H1 (cell line): Measurements from ENCODE around the gene INPPL1. TPM values are rescaled to one million over a fixed set of nuclear protein-coding genes. Genes with fewer than 3 reads are reported as not detected.

ENCODE experiments used
- CEBPB ChIP-seq: IDR thresholded peaks from 2 replicates; pipeline ENCODE4 v1.6.1; 2012; ENCODE audit warnings: low read depth, low read length
- CHD1 ChIP-seq: IDR thresholded peaks from 2 replicates; pipeline ENCODE4 v1.6.1; 2012; ENCODE audit warnings: low read depth, low read length, improper control_type of control experiment
- CHD2 ChIP-seq: IDR thresholded peaks from 2 replicates; pipeline ENCODE4 v1.6.1; 2012; ENCODE audit warnings: low read length, improper control_type of control experiment
- EP300 ChIP-seq, 2 experiments: IDR thresholded peaks; 1 replicate in 1 of 2; 2 replicates in 1 of 2; pipeline ENCODE4 v1.6.1; 2011 to 2012; ENCODE audit warnings: low read depth in 2 of 2, low read length in 2 of 2, mild to moderate bottlenecking in 2 of 2, borderline replicate concordance in 1 of 2, inconsistent platforms in 1 of 2, moderate library complexity in 1 of 2
- GTF2F1 ChIP-seq: IDR thresholded peaks from 2 replicates; pipeline ENCODE4 v1.6.1; 2012; ENCODE audit warnings: low read depth, low read length, improper control_type of control experiment, borderline replicate concordance
- JUND ChIP-seq: IDR thresholded peaks from 2 replicates; pipeline ENCODE4 v1.6.1; 2011; ENCODE audit warnings: mild to moderate bottlenecking, improper control_type of control experiment, low read length
- RFX5 ChIP-seq: IDR thresholded peaks from 2 replicates; pipeline ENCODE4 v1.6.1; 2011; ENCODE audit warnings: low read depth, low read length, improper control_type of control experiment, borderline replicate concordance
- SIN3A ChIP-seq, 2 experiments: IDR thresholded peaks in 1 of 2; conservative IDR thresholded peaks in 1 of 2; 2 replicates each; pipeline ENCODE4 v1.6.1; 2011 to 2012; ENCODE audit warnings: low read length in 2 of 2, improper control_type of control experiment in 1 of 2, low read depth in 1 of 2, mild to moderate bottlenecking in 1 of 2
- SRF ChIP-seq: IDR thresholded peaks from 2 replicates; pipeline ENCODE4 v1.6.1; 2011; ENCODE audit warnings: mild to moderate bottlenecking, low read depth, low read length, moderate library complexity
- TAF1 ChIP-seq: IDR thresholded peaks from 2 replicates; pipeline ENCODE4 v1.6.1; 2011; ENCODE audit warnings: mild to moderate bottlenecking, low read depth, low read length
- polyA plus RNA-seq, 7 experiments: library from polyadenylated mRNA; depleted of rRNA in 3 of 7; stranded (reverse) in 5 of 7; unstranded in 2 of 7; fragments of >200 nt in 5 of 7; fragments of 200-250 nt in 2 of 7; gene quantifications; 1 replicate in 5 of 7; 2 replicates in 1 of 7; 4 replicates in 1 of 7; pipeline versions ENCODE4 v1.2.1 to v1.2.3, GENCODE V29; 2011 to 2013; ENCODE audit warnings: missing spikeins in 2 of 7, mixed read lengths in 2 of 7
- total RNA-seq: library from RNA; stranded (reverse); fragmentation: NEBNext Ultra II Directional; extraction: Animal tissue kit (Norgen Biotek cat#: 25700); gene quantifications from 2 replicates; pipeline ENCODE4 v1.2.1, GENCODE V29; 2021
- TF ChIP-seq, protein P1 (sequence below): fragments of 300-600 bp; sonication (generic); IDR thresholded peaks from 2 replicates; pipeline ENCODE4 v1.7.1; 2012; ENCODE audit warnings: low read length, moderate library complexity, mild to moderate bottlenecking, inconsistent platforms; ENCODE audit not compliant: insufficient replicate concordance

INPPL1 gene
- total and polyA plus RNA-seq, 2 of the 8 experiments (the other 6 are each of a cell fraction or from before 2014, with no cell fraction given): 54.5 to 79.5 TPM

DNA sequence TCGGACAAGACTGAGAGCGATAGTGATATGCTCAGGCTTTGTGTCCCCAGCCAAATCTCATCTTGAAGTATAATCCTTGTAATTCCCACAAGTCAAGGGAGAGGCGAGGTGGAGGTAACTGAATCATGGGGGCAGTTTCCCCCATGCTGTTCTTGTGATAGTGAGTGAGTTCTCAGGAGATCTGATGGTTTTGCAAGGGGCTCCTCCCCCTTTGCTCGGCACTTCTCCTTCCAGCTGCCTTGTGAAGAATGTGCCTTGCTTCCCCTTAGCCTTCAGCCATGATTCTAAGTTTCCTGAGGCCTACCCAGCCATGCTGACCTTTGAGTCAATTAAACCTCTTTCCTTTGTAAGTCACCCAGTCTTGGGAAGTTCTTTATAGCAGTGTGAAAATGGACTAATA lies 15.5 kb upstream of the INPPL1 start (continued):
- TF ChIP-seq, protein P1, sequence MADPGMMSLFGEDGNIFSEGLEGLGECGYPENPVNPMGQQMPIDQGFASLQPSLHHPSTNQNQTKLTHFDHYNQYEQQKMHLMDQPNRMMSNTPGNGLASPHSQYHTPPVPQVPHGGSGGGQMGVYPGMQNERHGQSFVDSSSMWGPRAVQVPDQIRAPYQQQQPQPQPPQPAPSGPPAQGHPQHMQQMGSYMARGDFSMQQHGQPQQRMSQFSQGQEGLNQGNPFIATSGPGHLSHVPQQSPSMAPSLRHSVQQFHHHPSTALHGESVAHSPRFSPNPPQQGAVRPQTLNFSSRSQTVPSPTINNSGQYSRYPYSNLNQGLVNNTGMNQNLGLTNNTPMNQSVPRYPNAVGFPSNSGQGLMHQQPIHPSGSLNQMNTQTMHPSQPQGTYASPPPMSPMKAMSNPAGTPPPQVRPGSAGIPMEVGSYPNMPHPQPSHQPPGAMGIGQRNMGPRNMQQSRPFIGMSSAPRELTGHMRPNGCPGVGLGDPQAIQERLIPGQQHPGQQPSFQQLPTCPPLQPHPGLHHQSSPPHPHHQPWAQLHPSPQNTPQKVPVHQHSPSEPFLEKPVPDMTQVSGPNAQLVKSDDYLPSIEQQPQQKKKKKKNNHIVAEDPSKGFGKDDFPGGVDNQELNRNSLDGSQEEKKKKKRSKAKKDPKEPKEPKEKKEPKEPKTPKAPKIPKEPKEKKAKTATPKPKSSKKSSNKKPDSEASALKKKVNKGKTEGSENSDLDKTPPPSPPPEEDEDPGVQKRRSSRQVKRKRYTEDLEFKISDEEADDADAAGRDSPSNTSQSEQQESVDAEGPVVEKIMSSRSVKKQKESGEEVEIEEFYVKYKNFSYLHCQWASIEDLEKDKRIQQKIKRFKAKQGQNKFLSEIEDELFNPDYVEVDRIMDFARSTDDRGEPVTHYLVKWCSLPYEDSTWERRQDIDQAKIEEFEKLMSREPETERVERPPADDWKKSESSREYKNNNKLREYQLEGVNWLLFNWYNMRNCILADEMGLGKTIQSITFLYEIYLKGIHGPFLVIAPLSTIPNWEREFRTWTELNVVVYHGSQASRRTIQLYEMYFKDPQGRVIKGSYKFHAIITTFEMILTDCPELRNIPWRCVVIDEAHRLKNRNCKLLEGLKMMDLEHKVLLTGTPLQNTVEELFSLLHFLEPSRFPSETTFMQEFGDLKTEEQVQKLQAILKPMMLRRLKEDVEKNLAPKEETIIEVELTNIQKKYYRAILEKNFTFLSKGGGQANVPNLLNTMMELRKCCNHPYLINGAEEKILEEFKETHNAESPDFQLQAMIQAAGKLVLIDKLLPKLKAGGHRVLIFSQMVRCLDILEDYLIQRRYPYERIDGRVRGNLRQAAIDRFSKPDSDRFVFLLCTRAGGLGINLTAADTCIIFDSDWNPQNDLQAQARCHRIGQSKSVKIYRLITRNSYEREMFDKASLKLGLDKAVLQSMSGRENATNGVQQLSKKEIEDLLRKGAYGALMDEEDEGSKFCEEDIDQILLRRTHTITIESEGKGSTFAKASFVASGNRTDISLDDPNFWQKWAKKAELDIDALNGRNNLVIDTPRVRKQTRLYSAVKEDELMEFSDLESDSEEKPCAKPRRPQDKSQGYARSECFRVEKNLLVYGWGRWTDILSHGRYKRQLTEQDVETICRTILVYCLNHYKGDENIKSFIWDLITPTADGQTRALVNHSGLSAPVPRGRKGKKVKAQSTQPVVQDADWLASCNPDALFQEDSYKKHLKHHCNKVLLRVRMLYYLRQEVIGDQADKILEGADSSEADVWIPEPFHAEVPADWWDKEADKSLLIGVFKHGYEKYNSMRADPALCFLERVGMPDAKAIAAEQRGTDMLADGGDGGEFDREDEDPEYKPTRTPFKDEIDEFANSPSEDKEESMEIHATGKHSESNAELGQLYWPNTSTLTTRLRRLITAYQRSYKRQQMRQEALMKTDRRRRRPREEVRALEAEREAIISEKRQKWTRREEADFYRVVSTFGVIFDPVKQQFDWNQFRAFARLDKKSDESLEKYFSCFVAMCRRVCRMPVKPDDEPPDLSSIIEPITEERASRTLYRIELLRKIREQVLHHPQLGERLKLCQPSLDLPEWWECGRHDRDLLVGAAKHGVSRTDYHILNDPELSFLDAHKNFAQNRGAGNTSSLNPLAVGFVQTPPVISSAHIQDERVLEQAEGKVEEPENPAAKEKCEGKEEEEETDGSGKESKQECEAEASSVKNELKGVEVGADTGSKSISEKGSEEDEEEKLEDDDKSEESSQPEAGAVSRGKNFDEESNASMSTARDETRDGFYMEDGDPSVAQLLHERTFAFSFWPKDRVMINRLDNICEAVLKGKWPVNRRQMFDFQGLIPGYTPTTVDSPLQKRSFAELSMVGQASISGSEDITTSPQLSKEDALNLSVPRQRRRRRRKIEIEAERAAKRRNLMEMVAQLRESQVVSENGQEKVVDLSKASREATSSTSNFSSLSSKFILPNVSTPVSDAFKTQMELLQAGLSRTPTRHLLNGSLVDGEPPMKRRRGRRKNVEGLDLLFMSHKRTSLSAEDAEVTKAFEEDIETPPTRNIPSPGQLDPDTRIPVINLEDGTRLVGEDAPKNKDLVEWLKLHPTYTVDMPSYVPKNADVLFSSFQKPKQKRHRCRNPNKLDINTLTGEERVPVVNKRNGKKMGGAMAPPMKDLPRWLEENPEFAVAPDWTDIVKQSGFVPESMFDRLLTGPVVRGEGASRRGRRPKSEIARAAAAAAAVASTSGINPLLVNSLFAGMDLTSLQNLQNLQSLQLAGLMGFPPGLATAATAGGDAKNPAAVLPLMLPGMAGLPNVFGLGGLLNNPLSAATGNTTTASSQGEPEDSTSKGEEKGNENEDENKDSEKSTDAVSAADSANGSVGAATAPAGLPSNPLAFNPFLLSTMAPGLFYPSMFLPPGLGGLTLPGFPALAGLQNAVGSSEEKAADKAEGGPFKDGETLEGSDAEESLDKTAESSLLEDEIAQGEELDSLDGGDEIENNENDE: no peak
- no peak for TF ChIP-seq GTF2F1
- no peak for TF ChIP-seq RFX5
- no peak for TF ChIP-seq CHD2
- no peak for TF ChIP-seq SIN3A (conservative IDR thresholded peaks at IDR 0.05 in 1 of 2, IDR thresholded peaks at IDR 0.05 in 1 of 2; ENCODE audit: low read depth in 1 of 2, low read length in 2 of 2)
- no peak for TF ChIP-seq EP300 (IDR thresholded peaks at IDR 0.05; ENCODE audit: borderline replicate concordance in 1 of 2, low read depth in 2 of 2, low read length in 2 of 2)
- TF ChIP-seq JUND: no peak
- TF ChIP-seq CHD1: no peak
- TF ChIP-seq TAF1: no peak
- TF ChIP-seq SRF: no peak
- TF ChIP-seq CEBPB: no peak
